GM12878 (cell line): ENCODE measurements around the gene NCOA6. TPM values are rescaled to one million over a fixed set of nuclear protein-coding genes. Genes with fewer than 3 reads are reported as not detected.
A peak's percentile ranks its signal among the peaks of the same experiment; 100 is the strongest.

Experiments
- ATAC-seq: fragments of 200-7000 bp; cut with Tn5 transposase; 3 replicates; pipeline ENCODE4 v1.9.1; 2020; ENCODE audit warnings: mild to moderate bottlenecking, moderate library complexity
- BruUV-seq: library from RNA; stranded (reverse); fragments of 400-500 nt; replicated peaks from 2 replicates; lab custom pipeline; 2021; lab: Mats Ljungman, UMichigan
- CTCF ChIA-PET: fragments of 300-600 bp; sonication (Branson Sonifier 250); formaldehyde crosslinking; extraction: SDS; loops from one replicate; lab custom pipeline; 2021; ENCODE audit warnings: inconsistent platforms; lab: Yijun Ruan, JAX
- POLR2A ChIA-PET: fragments of 350-600 bp; formaldehyde crosslinking; extraction: SDS; loops from one replicate; lab custom pipeline; 2021; ENCODE audit warnings: inconsistent platforms; lab: Charles Lee
- RAD21 ChIA-PET: fragments of 300-600 bp; sonication (Branson Sonifier 250); formaldehyde crosslinking; loops from one replicate; lab custom pipeline; 2023; ENCODE audit warnings: antibody characterized with exemption; ENCODE audit not compliant: unreplicated experiment; lab: Charles Lee
- SMC1A ChIA-PET: fragments of 300-600 bp; sonication (Branson Sonifier 250); formaldehyde crosslinking; loops from one replicate; lab custom pipeline; 2023; ENCODE audit not compliant: unreplicated experiment, uncharacterized antibody; lab: Charles Lee
- DNase-seq: peaks from one replicate; pipeline ENCODE4 v3.0.0-alpha.2; 2011; ENCODE audit warnings: low read depth, low spot score
- FAIRE-seq: peaks from 3 replicates; lab custom pipeline; 2011; peaks lifted over from hg19 to GRCh38; lab: Jason Lieb, UNC
- H2AFZ ChIP-seq: 2 replicates; pipeline ENCODE4 v1.6.0; 2011; ENCODE audit warnings: low read depth, low read length, control low read depth; ENCODE audit not compliant: control insufficient read depth
- H3K27ac ChIP-seq: 2 replicates; pipeline ENCODE4 v1.5.1; 2011; ENCODE audit warnings: control low read depth; ENCODE audit not compliant: control insufficient read depth, insufficient read depth
- H3K27me3 ChIP-seq, 2 experiments: replicated peaks in 1 of 2; 2 replicates each; pipeline versions ENCODE4 v1.6.0 to v1.6.1; 2011; ENCODE audit warnings: low read length in 1 of 2; ENCODE audit not compliant: control insufficient read depth in 2 of 2, insufficient read depth in 2 of 2
- H3K36me3 ChIP-seq, 2 experiments: 2 replicates each; pipeline ENCODE4 v1.5.1; 2011; ENCODE audit warnings: low read length in 1 of 2; ENCODE audit not compliant: control insufficient read depth in 2 of 2, insufficient read depth in 2 of 2
- H3K4me1 ChIP-seq: 2 replicates; pipeline ENCODE4 v1.6.1; 2011; ENCODE audit warnings: mild to moderate bottlenecking, low read length, moderate library complexity, mixed read lengths; ENCODE audit not compliant: control insufficient read depth, insufficient read depth
- H3K4me2 ChIP-seq: 2 replicates; pipeline ENCODE4 v1.6.0; 2011; ENCODE audit warnings: control low read depth; ENCODE audit not compliant: control insufficient read depth, insufficient read depth
- H3K4me3 ChIP-seq: fragments of 200-600 bp; sonication (generic); 2 replicates; pipeline ENCODE4 v1.5.1; 2016
- H3K79me2 ChIP-seq: 2 replicates; pipeline ENCODE4 v1.6.0; 2011; ENCODE audit warnings: low read length; ENCODE audit not compliant: control insufficient read depth, insufficient read depth
- H3K9ac ChIP-seq: 2 replicates; pipeline ENCODE4 v1.8.0; 2011; ENCODE audit warnings: low read length, control low read depth, mixed read lengths; ENCODE audit not compliant: control insufficient read depth, insufficient read depth
- H3K9me3 ChIP-seq: replicated peaks from 3 replicates; pipeline ENCODE4 v1.5.1; 2011; ENCODE audit warnings: mild to moderate bottlenecking, low read length; ENCODE audit not compliant: control insufficient read depth, insufficient read depth
- H4K20me1 ChIP-seq: 2 replicates; pipeline ENCODE4 v1.6.0; 2011; ENCODE audit not compliant: control insufficient read depth, insufficient read depth
- ASH2L ChIP-seq: fragments of 300-600, 200-600 bp; sonication (generic); IDR thresholded peaks from 2 replicates; pipeline ENCODE4 v1.6.1; 2017; ENCODE audit warnings: low read depth, mild to moderate bottlenecking, borderline replicate concordance
- EGR1 ChIP-seq, 2 experiments: IDR thresholded peaks; 1 replicate in 1 of 2; 2 replicates in 1 of 2; pipeline ENCODE4 v1.6.1; 2011 to 2012; ENCODE audit warnings: low read depth in 2 of 2, low read length in 2 of 2, borderline replicate concordance in 1 of 2, mild to moderate bottlenecking in 1 of 2, moderate library complexity in 1 of 2
- FOXM1 ChIP-seq: IDR thresholded peaks from 2 replicates; pipeline ENCODE4 v1.6.1; 2012; ENCODE audit warnings: low read depth, mild to moderate bottlenecking, inconsistent platforms, low read length, moderate library complexity
- IKZF1 ChIP-seq: fragments of 450-650 bp; conservative IDR thresholded peaks from 2 replicates; pipeline ENCODE4 v1.6.1; 2017; ENCODE audit warnings: antibody characterized with exemption, mild to moderate bottlenecking
- IKZF2 ChIP-seq, 2 experiments: fragments of 450-650 bp; IDR thresholded peaks; 2 replicates each; pipeline ENCODE4 v1.6.1; 2017; ENCODE audit warnings: mild to moderate bottlenecking in 2 of 2, moderate library complexity in 2 of 2
- IRF3 ChIP-seq: fragments of 450-650 bp; IDR thresholded peaks from 2 replicates; pipeline ENCODE4 v1.6.1; 2014; ENCODE audit warnings: mild to moderate bottlenecking
- KLF5 ChIP-seq: fragments of 450-650 bp; IDR thresholded peaks from 2 replicates; pipeline ENCODE4 v1.6.1; 2014; ENCODE audit warnings: mild to moderate bottlenecking; ENCODE audit not compliant: partially characterized antibody
- MEF2B ChIP-seq: fragments of 450-650 bp; IDR thresholded peaks from 2 replicates; pipeline ENCODE4 v1.6.1; 2018; ENCODE audit warnings: mild to moderate bottlenecking, moderate library complexity; ENCODE audit not compliant: partially characterized antibody, poor library complexity, severe bottlenecking
- MTA3 ChIP-seq: IDR thresholded peaks from 2 replicates; pipeline ENCODE4 v1.6.1; 2012; ENCODE audit warnings: low read length, inconsistent platforms, borderline replicate concordance
- NR2C2 ChIP-seq: IDR thresholded peaks from 2 replicates; pipeline ENCODE4 v1.6.1; 2011; ENCODE audit warnings: borderline replicate concordance, low read depth; ENCODE audit not compliant: control insufficient read depth, insufficient read length
- RAD21 ChIP-seq: IDR thresholded peaks from 2 replicates; pipeline ENCODE4 v1.6.1; 2011; ENCODE audit warnings: mild to moderate bottlenecking, low read depth, low read length, moderate library complexity; ENCODE audit not compliant: insufficient read depth
- RUNX3 ChIP-seq: IDR thresholded peaks from 2 replicates; pipeline ENCODE4 v1.6.1; 2012; ENCODE audit warnings: low read length, inconsistent platforms
- SIN3A ChIP-seq: IDR thresholded peaks from 2 replicates; pipeline ENCODE4 v1.6.1; 2012; ENCODE audit warnings: low read depth, low read length, improper control_type of control experiment
- SIX5 ChIP-seq: IDR thresholded peaks from 2 replicates; pipeline ENCODE4 v1.6.1; 2011; ENCODE audit warnings: mild to moderate bottlenecking, low read depth, low read length, moderate library complexity; ENCODE audit not compliant: severe bottlenecking
- SMAD1 ChIP-seq: fragments of 450-650 bp; IDR thresholded peaks from 2 replicates; pipeline ENCODE4 v1.6.1; 2018; ENCODE audit warnings: mild to moderate bottlenecking, low read depth; ENCODE audit not compliant: partially characterized antibody
- TCF7 ChIP-seq: IDR thresholded peaks from 2 replicates; pipeline ENCODE4 v1.6.1; 2014; ENCODE audit warnings: antibody characterized with exemption, borderline replicate concordance
- ZBED1 ChIP-seq: IDR thresholded peaks from 2 replicates; pipeline ENCODE4 v1.6.1; 2016; ENCODE audit warnings: borderline replicate concordance
- ZZZ3 ChIP-seq: IDR thresholded peaks from 2 replicates; pipeline ENCODE4 v1.6.1; 2011; ENCODE audit warnings: low read depth; ENCODE audit not compliant: control insufficient read depth, insufficient read length
- WGBS: methylation state at CpG from one replicate; pipeline ENCODE4 v1.1.6; 2016; ENCODE audit warnings: low lambda C conversion rate; ENCODE audit not compliant: insufficient replicate concordance, insufficient coverage; ENCODE audit errors: missing lambda C conversion rate; 5-methylcytosine and 5-hydroxymethylcytosine counted together
- in situ Hi-C: fragments of 300-500 bp; cut with MboI; formaldehyde crosslinking; loops from 9 replicates; pipeline ENCODE4 v1.14.3; 2018; ENCODE audit warnings: mixed read lengths
- intact Hi-C: fragments of 100-400 bp; cut with micrococcal nuclease; formaldehyde crosslinking; loops from one replicate; pipeline ENCODE4 v1.14.2; 2022; ENCODE audit not compliant: unreplicated experiment
- polyA plus RNA-seq, 11 experiments: library from polyadenylated mRNA; depleted of rRNA in 4 of 11; unstranded in 6 of 11; stranded (reverse) in 5 of 11; fragments of >200 nt; fragmentation: Nextera tagmentation in 4 of 11; fragmentation: Illumina TruSeq in 1 of 11; extraction: Ambion mirVana in 4 of 11; extraction: Trizol in 1 of 11; gene quantifications; 1 replicate in 1 of 11; 2 replicates in 10 of 11; pipeline versions ENCODE4 v1.2.1 to v1.2.3, GENCODE V29; 2011 to 2016; ENCODE audit warnings: inconsistent platforms in 2 of 11, missing spikeins in 2 of 11, low read depth in 1 of 11
- total RNA-seq, 4 experiments: library from RNA; depleted of rRNA in 3 of 4; stranded (reverse); fragments of >200 nt in 3 of 4; fragmentation: Illumina TruSeq in 1 of 4; extraction: Trizol in 1 of 4; gene quantifications; 2 replicates each; pipeline versions ENCODE4 v1.2.1 to v1.2.3, GENCODE V29; 2013 to 2021
- TF ChIP-seq, protein P1 (sequence below): fragments of 450-650 bp; IDR thresholded peaks from 2 replicates; pipeline ENCODE4 v1.6.1; 2016; ENCODE audit warnings: mild to moderate bottlenecking, moderate library complexity, borderline replicate concordance

Gene NCOA6
- total and polyA plus RNA-seq, 10 of the 15 experiments (the other 5 are each of a cell fraction or from before 2014, with no cell fraction given): 6.1 to 20.6 (median 12.6) TPM

GRCh38 chr20:34874094-34874654 is 48.7 kb upstream of the NCOA6 start:
- Histone ChIP-seq H3K9ac (no peak overlapping the region), H3K27ac (no peak overlapping the region), H3K27me3 (no peaks in the 10 kb centered on the region; a peak in 1 of 4 replicates), H3K9me3 (no peaks in the 10 kb centered on the region), H2AFZ (no peak overlapping the region), H3K36me3 (no peaks in the 10 kb centered on the region), H3K4me1 (peaks cover 17% of the 10 kb centered on the region), H3K4me3 (no peak overlapping the region), H3K4me2 (no peak overlapping the region), H3K79me2 (no peaks in the 10 kb centered on the region), H4K20me1 (no peaks in the 10 kb centered on the region)
- WGBS: 4% methylated on average over 2 of the region's 2 CpGs
- POLR2A ChIA-PET: interaction anchor here (1.6 kb wide), 1 partner anchor 81 kb away, joined by 6 read pairs; the partner anchor contains the start of genes GSS and MYH7B
- no TSS peak for BruUV-seq
- FAIRE-seq: peak; percentile 23
- SMC1A ChIA-PET: interaction anchor here (0.7 to 3.3 kb wide), 12 partner anchors 68 to 339 kb away, joined by 3 to 14 read pairs (median 4); partner anchors contain the start of genes EDEM2, GSS and MYH7B
- ATAC-seq: peak; percentile 48
- DNase-seq: peak; percentile 50
- in situ Hi-C loops: loop anchor here (5.0 kb wide), 1 partner anchor 83 kb away; the partner anchor contains the start of genes GSS and MYH7B
- RAD21 ChIA-PET: interaction anchor here (0.5 to 7.1 kb wide), 9 partner anchors 50 to 566 kb away, joined by 3 to 71 read pairs (median 4); partner anchors contain the start of genes EDEM2, GSS and MYH7B
- CTCF ChIA-PET: interaction anchor here (0.6 to 7.5 kb wide), 29 partner anchors 10 to 396 kb away, joined by 3 to 99 read pairs (median 4); partner anchors contain the start of genes EDEM2, GSS, MYH7B and TRPC4AP
- intact Hi-C loops: loop anchor here (1.0 to 10.0 kb wide), 3 partner anchors 86 to 334 kb away; partner anchors contain the start of gene TRPC4AP
- TF ChIP-seq SMAD1: no peak
- no peak for TF ChIP-seq ASH2L
- no peak for TF ChIP-seq NR2C2
- TF ChIP-seq TCF7: no peak
- no peak for TF ChIP-seq SIN3A
- TF ChIP-seq SIX5: no peak
- TF ChIP-seq KLF5: no peak
- no peak for TF ChIP-seq IRF3
- TF ChIP-seq, protein P1, sequence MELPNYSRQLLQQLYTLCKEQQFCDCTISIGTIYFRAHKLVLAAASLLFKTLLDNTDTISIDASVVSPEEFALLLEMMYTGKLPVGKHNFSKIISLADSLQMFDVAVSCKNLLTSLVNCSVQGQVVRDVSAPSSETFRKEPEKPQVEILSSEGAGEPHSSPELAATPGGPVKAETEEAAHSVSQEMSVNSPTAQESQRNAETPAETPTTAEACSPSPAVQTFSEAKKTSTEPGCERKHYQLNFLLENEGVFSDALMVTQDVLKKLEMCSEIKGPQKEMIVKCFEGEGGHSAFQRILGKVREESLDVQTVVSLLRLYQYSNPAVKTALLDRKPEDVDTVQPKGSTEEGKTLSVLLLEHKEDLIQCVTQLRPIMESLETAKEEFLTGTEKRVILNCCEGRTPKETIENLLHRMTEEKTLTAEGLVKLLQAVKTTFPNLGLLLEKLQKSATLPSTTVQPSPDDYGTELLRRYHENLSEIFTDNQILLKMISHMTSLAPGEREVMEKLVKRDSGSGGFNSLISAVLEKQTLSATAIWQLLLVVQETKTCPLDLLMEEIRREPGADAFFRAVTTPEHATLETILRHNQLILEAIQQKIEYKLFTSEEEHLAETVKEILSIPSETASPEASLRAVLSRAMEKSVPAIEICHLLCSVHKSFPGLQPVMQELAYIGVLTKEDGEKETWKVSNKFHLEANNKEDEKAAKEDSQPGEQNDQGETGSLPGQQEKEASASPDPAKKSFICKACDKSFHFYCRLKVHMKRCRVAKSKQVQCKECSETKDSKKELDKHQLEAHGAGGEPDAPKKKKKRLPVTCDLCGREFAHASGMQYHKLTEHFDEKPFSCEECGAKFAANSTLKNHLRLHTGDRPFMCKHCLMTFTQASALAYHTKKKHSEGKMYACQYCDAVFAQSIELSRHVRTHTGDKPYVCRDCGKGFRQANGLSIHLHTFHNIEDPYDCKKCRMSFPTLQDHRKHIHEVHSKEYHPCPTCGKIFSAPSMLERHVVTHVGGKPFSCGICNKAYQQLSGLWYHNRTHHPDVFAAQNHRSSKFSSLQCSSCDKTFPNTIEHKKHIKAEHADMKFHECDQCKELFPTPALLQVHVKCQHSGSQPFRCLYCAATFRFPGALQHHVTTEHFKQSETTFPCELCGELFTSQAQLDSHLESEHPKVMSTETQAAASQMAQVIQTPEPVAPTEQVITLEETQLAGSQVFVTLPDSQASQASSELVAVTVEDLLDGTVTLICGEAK: no peak
- no peak for TF ChIP-seq MEF2B
- TF ChIP-seq IKZF2 (IDR thresholded peaks at IDR 0.05): peak in 1 of 2 experiments; percentile 25; a peak in 2 of 4 replicates
- 0 out of 2 replicates have a peak, but pooled peaks have one; percentile 26 for TF ChIP-seq FOXM1
- TF ChIP-seq IKZF1: peak; percentile 16; the same call in 1 of the 2 replicates
- no peak for TF ChIP-seq ZZZ3
- no peak for TF ChIP-seq ZBED1
- 0 out of 2 replicates have a peak, but pooled peaks have one; percentile 37 for TF ChIP-seq RUNX3
- TF ChIP-seq EGR1 (IDR thresholded peaks at IDR 0.05; ENCODE audit: borderline replicate concordance in 1 of 2, low read depth in 2 of 2, low read length in 2 of 2): no peak
- TF ChIP-seq RAD21: peak; percentile 98
- no peak for TF ChIP-seq MTA3
